Breast epithelium (tissue), 3 donors: ENCODE data around the gene GORAB.

Experiments used
- CTCF ChIP-seq, 3 donors: fragments of 450-650 bp; IDR thresholded peaks; one replicate each; pipeline ENCODE4 v1.5.1; 2016 to 2017; ENCODE audit warnings: antibody characterized with exemption in 3 of 3, mild to moderate bottlenecking in 3 of 3, moderate library complexity in 3 of 3
- POLR2AphosphoS5 ChIP-seq, 3 donors: sonication (generic); formaldehyde crosslinking; IDR thresholded peaks; one replicate each; pipeline ENCODE4 v1.6.1; 2017; ENCODE audit warnings: antibody characterized with exemption in 3 of 3

GRCh38 chr1:170535418-170535817 lies 3.5 kb downstream of the GORAB start:
- no peak for TF ChIP-seq CTCF (IDR thresholded peaks at IDR 0.05)
- no peak for TF ChIP-seq POLR2AphosphoS5 (IDR thresholded peaks at IDR 0.05)
